Measurements from ENCODE around the gene WDFY1. TPM values are rescaled to one million over a fixed set of nuclear protein-coding genes. Genes with fewer than 3 reads are reported as not detected.
A peak's percentile ranks its signal among the peaks of the same experiment; 100 is the strongest.

The WDFY1 gene, protein sequence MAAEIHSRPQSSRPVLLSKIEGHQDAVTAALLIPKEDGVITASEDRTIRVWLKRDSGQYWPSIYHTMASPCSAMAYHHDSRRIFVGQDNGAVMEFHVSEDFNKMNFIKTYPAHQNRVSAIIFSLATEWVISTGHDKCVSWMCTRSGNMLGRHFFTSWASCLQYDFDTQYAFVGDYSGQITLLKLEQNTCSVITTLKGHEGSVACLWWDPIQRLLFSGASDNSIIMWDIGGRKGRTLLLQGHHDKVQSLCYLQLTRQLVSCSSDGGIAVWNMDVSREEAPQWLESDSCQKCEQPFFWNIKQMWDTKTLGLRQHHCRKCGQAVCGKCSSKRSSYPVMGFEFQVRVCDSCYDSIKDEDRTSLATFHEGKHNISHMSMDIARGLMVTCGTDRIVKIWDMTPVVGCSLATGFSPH
- total RNA-seq (2021; ENCODE audit: unreplicated experiment): 44.7 TPM
- 41.8 and 56.0 TPM in 2 replicates for polyA plus RNA-seq (2012)
- Bru-seq, nascent RNA: percentile 73 among the genes with signal in this experiment
- percentile 85 among the genes with signal in this experiment for BruChase-seq, experiment 1, labeled RNA remaining after a 6-hour chase
- BruChase-seq, experiment 2, labeled RNA remaining after a 2-hour chase: percentile 74 among the genes with signal in this experiment
- long read RNA-seq, full-length matches to known transcripts: 38 of 69 reads
- long read RNA-seq, partial matches to known transcripts: 6 of 69 reads
- long read RNA-seq, other reads (novel, unspliced or antisense): 25 of 69 reads

DNA sequence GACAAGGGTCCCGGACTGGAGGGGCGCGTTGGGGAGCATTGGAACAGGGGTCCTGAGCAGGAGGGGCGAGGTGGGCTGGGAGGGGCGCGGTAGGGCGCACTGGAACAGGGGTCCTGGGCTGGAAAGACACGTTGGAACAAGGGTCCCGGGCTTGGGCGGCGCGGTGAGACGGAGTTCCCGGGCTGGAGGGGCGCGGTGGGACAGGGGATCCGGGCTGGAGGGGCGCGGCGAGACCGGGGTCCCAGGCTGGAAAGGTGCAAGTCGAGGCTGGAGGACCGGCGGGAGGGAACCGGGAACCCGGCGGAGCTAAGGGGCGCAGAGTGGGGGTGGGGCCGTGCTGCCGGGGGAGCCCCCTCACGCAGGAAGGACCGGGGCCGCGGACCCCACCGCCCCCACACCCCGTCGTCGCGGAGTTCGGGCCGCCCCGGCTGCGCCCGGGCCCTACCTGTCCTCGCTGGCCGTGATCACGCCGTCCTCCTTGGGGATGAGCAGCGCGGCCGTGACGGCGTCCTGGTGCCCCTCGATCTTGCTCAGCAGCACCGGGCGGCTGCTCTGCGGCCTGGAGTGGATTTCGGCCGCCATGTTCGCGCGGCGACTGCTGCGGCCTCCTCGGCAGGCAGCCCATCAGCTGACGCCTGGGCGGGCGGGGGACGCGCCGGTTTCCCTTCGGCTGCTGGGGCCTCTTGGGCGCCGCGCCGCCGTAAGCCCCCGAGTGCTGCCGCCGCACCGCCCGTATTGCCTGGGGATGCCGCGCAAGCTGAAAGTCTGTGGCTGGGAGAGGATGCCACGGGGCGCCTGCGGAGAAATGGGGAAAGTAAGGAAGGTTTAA, at the start of gene WDFY1:
Gene WDFY1 (minus strand): TSS at position 633 of the 829 bp plus-strand sequence. CDS start 51 bp downstream, at position 582.
- peaks cover 18 to 38% of the 10 kb centered on the region in 2 experiments for H3K4me1 ChIP-seq (ENCODE audit: control insufficient read depth in 1 of 2, insufficient read depth in 2 of 2, low read length in 2 of 2)
- RAD21 ChIA-PET (ENCODE audit: low non-redundant PET in 1 of 2, low total read pairs in 2 of 2, uncharacterized antibody in 2 of 2, unreplicated experiment in 2 of 2): no interaction called here
- intact Hi-C loops (cut with micrococcal nuclease): loop anchor here (10.0 kb wide), 2 partner anchors 110 to 250 kb away; partner anchors contain the start of gene AP1S3
- no peaks in the 10 kb centered on the region for H3K36me3 ChIP-seq (ENCODE audit: control insufficient read depth in 1 of 2, insufficient read depth in 2 of 2, low read length in 2 of 2)
- H3K9me2 ChIP-seq (ENCODE audit: insufficient read depth): no peaks in the 10 kb centered on the region
- H3K4me3 ChIP-seq (replicated peaks in 1 of 2; ENCODE audit: low read depth in 1 of 2, low read length in 2 of 2): peak within 1 kb of the TSS; percentile 75 to 95
- ATAC-seq: peak; percentile 84
- POLR2A ChIA-PET: no interaction called here
- no peaks in the 10 kb centered on the region for H3K9me3 ChIP-seq (ENCODE audit: control insufficient read depth in 1 of 2, insufficient read depth in 1 of 2, low read depth in 1 of 2, low read length in 2 of 2)
- peak; percentile 59 for DNase-seq (ENCODE audit: low read depth, low spot score)
- H4K20me1 ChIP-seq (ENCODE audit: insufficient read depth): no peaks in the 10 kb centered on the region
- H3K27ac ChIP-seq (ENCODE audit: low read depth, low read length): peak within 1 kb of the TSS; percentile 74
- CTCF ChIA-PET: no interaction called here
- peak within 1 kb of the TSS; percentile 88 for H3K9ac ChIP-seq (ENCODE audit: low read length)
- BruUV-seq (replicated peaks): no TSS peak
- peak within 1 kb of the TSS; percentile 90 for H2AFZ ChIP-seq (ENCODE audit: low read depth, low read length, poor library complexity, severe bottlenecking)
- H3K4me2 ChIP-seq (ENCODE audit: low read length): peak within 1 kb of the TSS; percentile 88
- peaks cover 39% of the 10 kb centered on the region for H3K79me2 ChIP-seq (ENCODE audit: insufficient read depth, low read length)
- H3K27me3 ChIP-seq (ENCODE audit: insufficient read depth, low read length): no peaks in the 10 kb centered on the region
- TF ChIP-seq TCF7L2 (IDR thresholded peaks at IDR 0.05; ENCODE audit: borderline replicate concordance, extremely low read depth, insufficient read depth, insufficient read length) (peak; percentile 70), SRF (IDR thresholded peaks at IDR 0.05; ENCODE audit: low read depth) (peak; percentile 81; the same call in 1 of the 2 replicates), POLR2AphosphoS5 (IDR thresholded peaks at IDR 0.05; ENCODE audit: low read depth, low read length) (peak; percentile 84), POLR2A (IDR thresholded peaks at IDR 0.05; ENCODE audit: borderline replicate concordance, extremely low read depth, insufficient read depth, insufficient read length) (peak; percentile 58), EGR1 (IDR thresholded peaks at IDR 0.05; ENCODE audit: low read depth) (peak; percentile 76), JUND (IDR thresholded peaks at IDR 0.05) (peak; percentile 47), CBX3 (IDR thresholded peaks at IDR 0.05; ENCODE audit: low read depth) (peak; percentile 92; the same call in 1 of the 2 replicates), FOSL1 (IDR thresholded peaks at IDR 0.05; ENCODE audit: low read depth) (no peak), EZH2phosphoT487 (IDR thresholded peaks at IDR 0.05; ENCODE audit: borderline replicate concordance) (no peak)
- TF ChIP-seq, protein P1, sequence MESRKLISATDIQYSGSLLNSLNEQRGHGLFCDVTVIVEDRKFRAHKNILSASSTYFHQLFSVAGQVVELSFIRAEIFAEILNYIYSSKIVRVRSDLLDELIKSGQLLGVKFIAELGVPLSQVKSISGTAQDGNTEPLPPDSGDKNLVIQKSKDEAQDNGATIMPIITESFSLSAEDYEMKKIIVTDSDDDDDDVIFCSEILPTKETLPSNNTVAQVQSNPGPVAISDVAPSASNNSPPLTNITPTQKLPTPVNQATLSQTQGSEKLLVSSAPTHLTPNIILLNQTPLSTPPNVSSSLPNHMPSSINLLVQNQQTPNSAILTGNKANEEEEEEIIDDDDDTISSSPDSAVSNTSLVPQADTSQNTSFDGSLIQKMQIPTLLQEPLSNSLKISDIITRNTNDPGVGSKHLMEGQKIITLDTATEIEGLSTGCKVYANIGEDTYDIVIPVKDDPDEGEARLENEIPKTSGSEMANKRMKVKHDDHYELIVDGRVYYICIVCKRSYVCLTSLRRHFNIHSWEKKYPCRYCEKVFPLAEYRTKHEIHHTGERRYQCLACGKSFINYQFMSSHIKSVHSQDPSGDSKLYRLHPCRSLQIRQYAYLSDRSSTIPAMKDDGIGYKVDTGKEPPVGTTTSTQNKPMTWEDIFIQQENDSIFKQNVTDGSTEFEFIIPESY (IDR thresholded peaks at IDR 0.05; ENCODE audit: extremely low read depth, insufficient replicate concordance, low read length): peak; percentile 77
- TF ChIP-seq, protein P2, sequence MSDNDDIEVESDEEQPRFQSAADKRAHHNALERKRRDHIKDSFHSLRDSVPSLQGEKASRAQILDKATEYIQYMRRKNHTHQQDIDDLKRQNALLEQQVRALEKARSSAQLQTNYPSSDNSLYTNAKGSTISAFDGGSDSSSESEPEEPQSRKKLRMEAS (IDR thresholded peaks at IDR 0.05): peak; percentile 75
- TF ChIP-seq, protein P3, sequence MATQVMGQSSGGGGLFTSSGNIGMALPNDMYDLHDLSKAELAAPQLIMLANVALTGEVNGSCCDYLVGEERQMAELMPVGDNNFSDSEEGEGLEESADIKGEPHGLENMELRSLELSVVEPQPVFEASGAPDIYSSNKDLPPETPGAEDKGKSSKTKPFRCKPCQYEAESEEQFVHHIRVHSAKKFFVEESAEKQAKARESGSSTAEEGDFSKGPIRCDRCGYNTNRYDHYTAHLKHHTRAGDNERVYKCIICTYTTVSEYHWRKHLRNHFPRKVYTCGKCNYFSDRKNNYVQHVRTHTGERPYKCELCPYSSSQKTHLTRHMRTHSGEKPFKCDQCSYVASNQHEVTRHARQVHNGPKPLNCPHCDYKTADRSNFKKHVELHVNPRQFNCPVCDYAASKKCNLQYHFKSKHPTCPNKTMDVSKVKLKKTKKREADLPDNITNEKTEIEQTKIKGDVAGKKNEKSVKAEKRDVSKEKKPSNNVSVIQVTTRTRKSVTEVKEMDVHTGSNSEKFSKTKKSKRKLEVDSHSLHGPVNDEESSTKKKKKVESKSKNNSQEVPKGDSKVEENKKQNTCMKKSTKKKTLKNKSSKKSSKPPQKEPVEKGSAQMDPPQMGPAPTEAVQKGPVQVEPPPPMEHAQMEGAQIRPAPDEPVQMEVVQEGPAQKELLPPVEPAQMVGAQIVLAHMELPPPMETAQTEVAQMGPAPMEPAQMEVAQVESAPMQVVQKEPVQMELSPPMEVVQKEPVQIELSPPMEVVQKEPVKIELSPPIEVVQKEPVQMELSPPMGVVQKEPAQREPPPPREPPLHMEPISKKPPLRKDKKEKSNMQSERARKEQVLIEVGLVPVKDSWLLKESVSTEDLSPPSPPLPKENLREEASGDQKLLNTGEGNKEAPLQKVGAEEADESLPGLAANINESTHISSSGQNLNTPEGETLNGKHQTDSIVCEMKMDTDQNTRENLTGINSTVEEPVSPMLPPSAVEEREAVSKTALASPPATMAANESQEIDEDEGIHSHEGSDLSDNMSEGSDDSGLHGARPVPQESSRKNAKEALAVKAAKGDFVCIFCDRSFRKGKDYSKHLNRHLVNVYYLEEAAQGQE (IDR thresholded peaks at IDR 0.05; ENCODE audit: low read depth): no peak
- TF ChIP-seq, protein P4, sequence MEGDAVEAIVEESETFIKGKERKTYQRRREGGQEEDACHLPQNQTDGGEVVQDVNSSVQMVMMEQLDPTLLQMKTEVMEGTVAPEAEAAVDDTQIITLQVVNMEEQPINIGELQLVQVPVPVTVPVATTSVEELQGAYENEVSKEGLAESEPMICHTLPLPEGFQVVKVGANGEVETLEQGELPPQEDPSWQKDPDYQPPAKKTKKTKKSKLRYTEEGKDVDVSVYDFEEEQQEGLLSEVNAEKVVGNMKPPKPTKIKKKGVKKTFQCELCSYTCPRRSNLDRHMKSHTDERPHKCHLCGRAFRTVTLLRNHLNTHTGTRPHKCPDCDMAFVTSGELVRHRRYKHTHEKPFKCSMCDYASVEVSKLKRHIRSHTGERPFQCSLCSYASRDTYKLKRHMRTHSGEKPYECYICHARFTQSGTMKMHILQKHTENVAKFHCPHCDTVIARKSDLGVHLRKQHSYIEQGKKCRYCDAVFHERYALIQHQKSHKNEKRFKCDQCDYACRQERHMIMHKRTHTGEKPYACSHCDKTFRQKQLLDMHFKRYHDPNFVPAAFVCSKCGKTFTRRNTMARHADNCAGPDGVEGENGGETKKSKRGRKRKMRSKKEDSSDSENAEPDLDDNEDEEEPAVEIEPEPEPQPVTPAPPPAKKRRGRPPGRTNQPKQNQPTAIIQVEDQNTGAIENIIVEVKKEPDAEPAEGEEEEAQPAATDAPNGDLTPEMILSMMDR (IDR thresholded peaks at IDR 0.05 in 2 of 3, conservative IDR thresholded peaks at IDR 0.05 in 1 of 3; ENCODE audit: borderline replicate concordance in 1 of 3, insufficient read depth in 1 of 3, low read depth in 2 of 3, low read length in 2 of 3): no peak
- TF ChIP-seq, protein P5, sequence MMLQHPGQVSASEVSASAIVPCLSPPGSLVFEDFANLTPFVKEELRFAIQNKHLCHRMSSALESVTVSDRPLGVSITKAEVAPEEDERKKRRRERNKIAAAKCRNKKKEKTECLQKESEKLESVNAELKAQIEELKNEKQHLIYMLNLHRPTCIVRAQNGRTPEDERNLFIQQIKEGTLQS (IDR thresholded peaks at IDR 0.05): no peak

All from HCT116 (cell line).